Fibroblast of lung (primary cell): ENCODE results near the gene EFCAB14.

Experiments
- CTCF ChIP-seq, 2 donors: IDR thresholded peaks in 1 of 2; conservative IDR thresholded peaks in 1 of 2; 1 replicate in 1 of 2; 2 replicates in 1 of 2; pipeline ENCODE4 v1.5.1; 2011 to 2012; ENCODE audit warnings: low read length in 2 of 2, control low read depth in 1 of 2, inconsistent platforms in 1 of 2, low read depth in 1 of 2, mild to moderate bottlenecking in 1 of 2
- EZH2 ChIP-seq: IDR thresholded peaks from 2 replicates; pipeline ENCODE4 v1.5.1; 2012; ENCODE audit warnings: low read length, control low read depth, mild to moderate bottlenecking; ENCODE audit errors: missing control alignments

DNA sequence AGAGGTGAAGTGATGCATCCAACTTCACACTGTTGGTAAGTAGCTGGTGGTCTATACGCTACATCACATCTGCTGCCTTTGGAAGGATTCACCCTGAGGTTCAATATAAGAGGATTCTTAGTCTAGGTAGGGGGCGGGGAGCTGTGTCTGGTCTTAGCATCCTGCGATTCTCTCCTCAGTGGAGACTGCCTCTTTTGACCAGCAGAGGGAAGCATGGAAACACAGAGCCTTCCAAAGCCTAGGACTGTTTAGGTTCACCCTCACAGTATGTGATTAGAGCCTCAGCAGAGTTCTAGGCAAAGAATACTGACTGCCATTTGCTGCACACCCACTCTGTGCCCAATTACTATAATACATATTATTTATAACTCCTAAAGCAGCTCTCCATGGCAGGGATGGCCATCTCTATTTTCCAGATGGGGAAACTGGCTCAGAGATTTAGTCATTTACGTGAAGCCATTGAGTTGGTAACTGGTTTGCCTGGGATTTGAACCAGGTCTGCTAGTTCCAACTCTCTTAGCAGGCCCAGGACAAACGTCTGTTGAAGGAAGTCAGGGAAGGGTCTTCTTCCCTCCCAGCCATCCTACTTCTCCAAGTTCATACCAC lies 28.9 kb upstream of the EFCAB14 start:
- TF ChIP-seq CTCF (conservative IDR thresholded peaks at IDR 0.05 in 1 of 2, IDR thresholded peaks at IDR 0.05 in 1 of 2; ENCODE audit: low read depth in 1 of 2, low read length in 2 of 2) (peak; percentile 60 to 67), EZH2 (no peak)
